DMS53 treated with DMSO at 0.1 percent for 48 hours (cell line): Measurements from ENCODE around the gene MYMK.
A peak's percentile ranks its signal among the peaks of the same experiment; 100 is the strongest.

Experiments
- DNase-seq: peaks from one replicate; lab custom pipeline; 2025; ENCODE audit not compliant: unreplicated experiment; lab: John Stamatoyannopoulos, UW

Gene MYMK

GRCh38 chr9:133558191-133559126 is 33.7 kb upstream of the MYMK start:
- DNase-seq = no peak

- DNase-seq = no peak
Observed at GRCh38 chr9:133557581-133557980, 32.8 kb upstream of the MYMK start.

- no peak for DNase-seq
Observed at GRCh38 chr9:133556354-133556753, 31.6 kb upstream of the MYMK start.

GRCh38 chr9:133554729-133555128 is 30.0 kb upstream of the MYMK start:
- no peak for DNase-seq

GRCh38 chr9:133553973-133554713 is 29.4 kb upstream of the MYMK start:
- DNase-seq = no peak

- DNase-seq = no peak
Observed at GRCh38 chr9:133553123-133553522, 28.4 kb upstream of the MYMK start.

GRCh38 chr9:133552236-133552635 is 27.5 kb upstream of the MYMK start:
- peak; percentile 45 for DNase-seq

GRCh38 chr9:133551446-133551845 is 26.7 kb upstream of the MYMK start:
- DNase-seq = no peak

- DNase-seq = no peak
Observed at GRCh38 chr9:133547116-133547515, 22.4 kb upstream of the MYMK start.

- no peak for DNase-seq
Observed at GRCh38 chr9:133546287-133546680, 21.5 kb upstream of the MYMK start.

GRCh38 chr9:133545494-133546286 is 20.9 kb upstream of the MYMK start:
- DNase-seq = no peak

GRCh38 chr9:133543772-133544467 is 19.2 kb upstream of the MYMK start:
- DNase-seq = no peak

GRCh38 chr9:133542002-133542401 is 17.2 kb upstream of the MYMK start:
- DNase-seq = no peak

GRCh38 chr9:133540698-133541025 is 15.9 kb upstream of the MYMK start:
- DNase-seq = no peak

- DNase-seq = no peak
Observed at GRCh38 chr9:133539991-133540697, 15.4 kb upstream of the MYMK start.

- no peak for DNase-seq
Observed at GRCh38 chr9:133538851-133539833, 14.4 kb upstream of the MYMK start.

GRCh38 chr9:133538176-133538575 is 13.4 kb upstream of the MYMK start:
- DNase-seq = no peak

GRCh38 chr9:133537257-133537656 is 12.5 kb upstream of the MYMK start:
- DNase-seq = no peak

GRCh38 chr9:133536536-133536935 is 11.8 kb upstream of the MYMK start:
- no peak for DNase-seq
